ENCODE results near the gene TMED7. TPM values are rescaled to one million over a fixed set of nuclear protein-coding genes. Genes with fewer than 3 reads are reported as not detected.

The TMED7 gene
- polyA plus RNA-seq, 1 of the 3 experiments (the other 2 are of a cell fraction), result 41.2 TPM

DNA sequence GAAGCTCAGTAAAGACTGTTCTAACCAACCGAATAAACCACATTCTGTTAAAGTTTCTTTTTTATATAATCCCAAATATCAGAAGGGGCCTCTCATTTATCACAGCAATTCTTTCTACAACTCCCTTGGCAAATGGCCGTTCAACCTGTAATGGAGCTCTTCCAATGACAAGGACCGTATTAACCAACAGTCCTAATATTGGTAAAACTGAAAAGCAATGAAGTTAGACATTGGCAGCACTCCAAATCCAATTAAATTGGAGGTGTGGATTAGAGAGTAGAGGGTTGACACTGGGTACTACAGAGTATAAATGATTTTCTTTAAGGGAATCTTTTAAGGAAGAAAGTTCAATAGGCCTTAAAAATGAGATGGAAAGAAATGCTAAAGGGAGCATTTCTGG is 842 bp downstream of the TMED7 start:
- TF ChIP-seq RFX5 (IDR thresholded peaks at IDR 0.05; ENCODE audit: low read length) (no peak), EZH2phosphoT487 (IDR thresholded peaks at IDR 0.05; ENCODE audit: borderline replicate concordance, low read depth) (no peak), FOXJ3 (CRISPR knock-in tag; IDR thresholded peaks at IDR 0.05) (no peak), SMC3 (IDR thresholded peaks at IDR 0.05; ENCODE audit: low read depth, low read length) (no peak), POLR2AphosphoS5 (IDR thresholded peaks at IDR 0.05; ENCODE audit: low read depth, low read length) (no peak), TEAD4 (IDR thresholded peaks at IDR 0.05; ENCODE audit: borderline replicate concordance, insufficient read depth) (no peak), MEF2A (IDR thresholded peaks at IDR 0.05; ENCODE audit: borderline replicate concordance, low read depth) (no peak), YY1 (IDR thresholded peaks at IDR 0.05; ENCODE audit: low read depth) (no peak), TCF12 (IDR thresholded peaks at IDR 0.05) (no peak), CHD2 (IDR thresholded peaks at IDR 0.05; ENCODE audit: low read length, partially characterized antibody) (no peak), NFIC (IDR thresholded peaks at IDR 0.05; ENCODE audit: borderline replicate concordance) (no peak)
- TF ChIP-seq, protein P1, sequence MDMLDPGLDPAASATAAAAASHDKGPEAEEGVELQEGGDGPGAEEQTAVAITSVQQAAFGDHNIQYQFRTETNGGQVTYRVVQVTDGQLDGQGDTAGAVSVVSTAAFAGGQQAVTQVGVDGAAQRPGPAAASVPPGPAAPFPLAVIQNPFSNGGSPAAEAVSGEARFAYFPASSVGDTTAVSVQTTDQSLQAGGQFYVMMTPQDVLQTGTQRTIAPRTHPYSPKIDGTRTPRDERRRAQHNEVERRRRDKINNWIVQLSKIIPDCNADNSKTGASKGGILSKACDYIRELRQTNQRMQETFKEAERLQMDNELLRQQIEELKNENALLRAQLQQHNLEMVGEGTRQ (IDR thresholded peaks at IDR 0.05; ENCODE audit: borderline replicate concordance, low read depth, low read length), result no peak
- TF ChIP-seq, protein P2, sequence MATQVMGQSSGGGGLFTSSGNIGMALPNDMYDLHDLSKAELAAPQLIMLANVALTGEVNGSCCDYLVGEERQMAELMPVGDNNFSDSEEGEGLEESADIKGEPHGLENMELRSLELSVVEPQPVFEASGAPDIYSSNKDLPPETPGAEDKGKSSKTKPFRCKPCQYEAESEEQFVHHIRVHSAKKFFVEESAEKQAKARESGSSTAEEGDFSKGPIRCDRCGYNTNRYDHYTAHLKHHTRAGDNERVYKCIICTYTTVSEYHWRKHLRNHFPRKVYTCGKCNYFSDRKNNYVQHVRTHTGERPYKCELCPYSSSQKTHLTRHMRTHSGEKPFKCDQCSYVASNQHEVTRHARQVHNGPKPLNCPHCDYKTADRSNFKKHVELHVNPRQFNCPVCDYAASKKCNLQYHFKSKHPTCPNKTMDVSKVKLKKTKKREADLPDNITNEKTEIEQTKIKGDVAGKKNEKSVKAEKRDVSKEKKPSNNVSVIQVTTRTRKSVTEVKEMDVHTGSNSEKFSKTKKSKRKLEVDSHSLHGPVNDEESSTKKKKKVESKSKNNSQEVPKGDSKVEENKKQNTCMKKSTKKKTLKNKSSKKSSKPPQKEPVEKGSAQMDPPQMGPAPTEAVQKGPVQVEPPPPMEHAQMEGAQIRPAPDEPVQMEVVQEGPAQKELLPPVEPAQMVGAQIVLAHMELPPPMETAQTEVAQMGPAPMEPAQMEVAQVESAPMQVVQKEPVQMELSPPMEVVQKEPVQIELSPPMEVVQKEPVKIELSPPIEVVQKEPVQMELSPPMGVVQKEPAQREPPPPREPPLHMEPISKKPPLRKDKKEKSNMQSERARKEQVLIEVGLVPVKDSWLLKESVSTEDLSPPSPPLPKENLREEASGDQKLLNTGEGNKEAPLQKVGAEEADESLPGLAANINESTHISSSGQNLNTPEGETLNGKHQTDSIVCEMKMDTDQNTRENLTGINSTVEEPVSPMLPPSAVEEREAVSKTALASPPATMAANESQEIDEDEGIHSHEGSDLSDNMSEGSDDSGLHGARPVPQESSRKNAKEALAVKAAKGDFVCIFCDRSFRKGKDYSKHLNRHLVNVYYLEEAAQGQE (IDR thresholded peaks at IDR 0.05; ENCODE audit: low read depth, low read length), result no peak
- TF ChIP-seq, protein P3, sequence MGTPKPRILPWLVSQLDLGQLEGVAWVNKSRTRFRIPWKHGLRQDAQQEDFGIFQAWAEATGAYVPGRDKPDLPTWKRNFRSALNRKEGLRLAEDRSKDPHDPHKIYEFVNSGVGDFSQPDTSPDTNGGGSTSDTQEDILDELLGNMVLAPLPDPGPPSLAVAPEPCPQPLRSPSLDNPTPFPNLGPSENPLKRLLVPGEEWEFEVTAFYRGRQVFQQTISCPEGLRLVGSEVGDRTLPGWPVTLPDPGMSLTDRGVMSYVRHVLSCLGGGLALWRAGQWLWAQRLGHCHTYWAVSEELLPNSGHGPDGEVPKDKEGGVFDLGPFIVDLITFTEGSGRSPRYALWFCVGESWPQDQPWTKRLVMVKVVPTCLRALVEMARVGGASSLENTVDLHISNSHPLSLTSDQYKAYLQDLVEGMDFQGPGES (IDR thresholded peaks at IDR 0.05; ENCODE audit: low read depth, low read length), result no peak
- 12% methylated on average over 3 of the region's 3 CpGs for WGBS (ENCODE audit: low lambda C conversion rate)
- Histone ChIP-seq H3K4me3 (ENCODE audit: low read depth in 2 of 2, low read length in 1 of 2) (peak overlapping the region; percentile 90 to 99), H3F3A (replicated peaks; ENCODE audit: insufficient read depth) (peaks cover 5% of the 10 kb centered on the region), H3K36me3 (replicated peaks in 1 of 2; ENCODE audit: control insufficient read depth in 1 of 2, insufficient read depth in 2 of 2, low read length in 1 of 2) (peaks cover 22 to 24% of the 10 kb centered on the region in 2 experiments), H3K4me2 (peak overlapping the region; percentile 92), H3K4me1 (ENCODE audit: control insufficient read depth in 1 of 2, insufficient read depth in 2 of 2, low read depth in 1 of 2, low read length in 1 of 2) (peaks cover 16 to 21% of the 10 kb centered on the region in 2 experiments), H3K27me3 (ENCODE audit: insufficient read depth) (no peaks in the 10 kb centered on the region), H3K9me2 (no peaks in the 10 kb centered on the region), H3K79me2 (ENCODE audit: insufficient read depth) (peaks cover 64% of the 10 kb centered on the region), H2AFZ (ENCODE audit: low read depth) (no peak overlapping the region), H3K9me3 (no peaks in the 10 kb centered on the region), H3K9ac (peak overlapping the region; percentile 100), H3K27ac (ENCODE audit: low read depth in 2 of 2, low read length in 1 of 2) (peak overlapping the region; percentile 28 to 93), H4K20me1 (ENCODE audit: insufficient read depth) (peaks cover 45% of the 10 kb centered on the region)
- ChIA-PET CTCF (interaction anchor here (0.6 to 3.4 kb wide), 8 partner anchors 9 to 316 kb away, joined by 3 to 11 read pairs (median 4); no protein-coding TSS in a partner anchor), POLR2A (interaction anchor here (1.5 kb wide), 1 partner anchor 190 kb away, joined by 3 read pairs; no protein-coding TSS in a partner anchor)
- no peak for DNase-seq
